GM12864 (cell line): Measurements from ENCODE around the gene ESYT2.

Experiments used
- DNase-seq: peaks from one replicate; pipeline ENCODE4 v3.0.0-alpha.2; 2011; ENCODE audit warnings: low read depth
- H3K4me3 ChIP-seq: 2 replicates; pipeline ENCODE4 v1.5.1; 2011; ENCODE audit warnings: mild to moderate bottlenecking, low read depth, low read length, control low read depth
- TF ChIP-seq, protein P1 (sequence below): IDR thresholded peaks from 2 replicates; pipeline ENCODE4 v1.5.1; 2011; ENCODE audit warnings: low read depth, mild to moderate bottlenecking, moderate library complexity, low read length, control low read depth, inconsistent platforms; ENCODE audit errors: missing control alignments

Gene ESYT2

DNA sequence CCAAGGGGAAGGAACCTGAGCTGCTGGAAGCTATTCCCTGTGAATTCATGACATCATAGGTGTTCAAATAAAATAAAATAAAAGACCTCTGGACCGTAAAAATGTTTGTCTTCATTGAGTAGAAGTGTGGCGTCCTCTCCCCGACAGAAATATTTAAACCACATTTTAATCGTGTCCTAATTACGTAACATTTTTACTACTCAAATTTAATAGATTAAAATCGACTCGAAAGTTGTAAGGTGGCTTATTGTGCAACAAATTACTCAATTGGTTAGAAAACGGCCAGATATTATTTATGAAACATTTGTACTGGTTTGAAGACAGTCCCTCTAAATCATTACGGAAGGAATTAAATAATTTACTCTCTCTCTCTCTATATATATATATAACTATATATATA, 109.2 kb downstream of the ESYT2 start:
- TF ChIP-seq, protein P1, sequence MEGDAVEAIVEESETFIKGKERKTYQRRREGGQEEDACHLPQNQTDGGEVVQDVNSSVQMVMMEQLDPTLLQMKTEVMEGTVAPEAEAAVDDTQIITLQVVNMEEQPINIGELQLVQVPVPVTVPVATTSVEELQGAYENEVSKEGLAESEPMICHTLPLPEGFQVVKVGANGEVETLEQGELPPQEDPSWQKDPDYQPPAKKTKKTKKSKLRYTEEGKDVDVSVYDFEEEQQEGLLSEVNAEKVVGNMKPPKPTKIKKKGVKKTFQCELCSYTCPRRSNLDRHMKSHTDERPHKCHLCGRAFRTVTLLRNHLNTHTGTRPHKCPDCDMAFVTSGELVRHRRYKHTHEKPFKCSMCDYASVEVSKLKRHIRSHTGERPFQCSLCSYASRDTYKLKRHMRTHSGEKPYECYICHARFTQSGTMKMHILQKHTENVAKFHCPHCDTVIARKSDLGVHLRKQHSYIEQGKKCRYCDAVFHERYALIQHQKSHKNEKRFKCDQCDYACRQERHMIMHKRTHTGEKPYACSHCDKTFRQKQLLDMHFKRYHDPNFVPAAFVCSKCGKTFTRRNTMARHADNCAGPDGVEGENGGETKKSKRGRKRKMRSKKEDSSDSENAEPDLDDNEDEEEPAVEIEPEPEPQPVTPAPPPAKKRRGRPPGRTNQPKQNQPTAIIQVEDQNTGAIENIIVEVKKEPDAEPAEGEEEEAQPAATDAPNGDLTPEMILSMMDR = no peak
- DNase-seq = no peak
- no peak overlapping the region for H3K4me3 ChIP-seq

DNA sequence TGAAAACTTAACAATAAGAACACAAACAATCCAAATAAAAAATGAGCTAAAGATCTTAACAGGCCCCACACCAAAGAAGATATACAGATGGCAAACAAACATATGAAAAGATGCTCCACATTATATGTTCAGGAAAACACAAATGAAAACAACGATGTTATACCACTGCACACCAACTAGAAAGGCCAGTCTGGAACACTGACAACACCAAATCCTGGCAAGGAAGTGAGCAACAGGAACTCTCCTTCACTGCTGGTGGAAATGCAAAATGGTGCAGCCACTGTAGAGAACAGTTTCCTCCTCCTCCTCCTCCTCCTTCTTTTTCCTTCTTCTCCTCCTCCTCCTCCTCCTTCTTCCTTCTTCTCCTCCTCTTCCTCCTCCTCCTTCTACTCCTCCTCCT, 112.5 kb downstream of the ESYT2 start:
- H3K4me3 ChIP-seq = no peak overlapping the region
- TF ChIP-seq, protein P1 = no peak
- no peak for DNase-seq

DNA sequence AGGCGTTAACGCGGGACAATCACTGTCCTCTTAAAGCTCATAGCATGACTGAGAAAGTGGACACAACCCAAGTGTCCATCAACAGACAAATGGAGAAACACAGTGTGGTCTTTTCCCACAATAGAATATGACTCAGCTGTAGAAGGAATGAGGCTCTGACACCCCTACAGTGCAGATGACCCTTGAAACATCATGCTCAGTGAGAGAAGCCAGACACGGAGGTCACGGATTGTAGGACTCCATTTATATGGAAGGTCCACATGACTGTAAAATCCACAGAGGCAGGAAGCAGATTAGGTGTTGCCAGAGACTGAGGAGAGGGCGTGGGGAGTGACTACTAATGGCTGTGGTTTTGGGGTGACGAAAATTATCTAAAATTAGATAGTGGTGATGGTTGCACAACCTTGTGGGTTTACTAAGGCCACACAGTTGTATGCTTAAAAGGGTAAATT, 118.6 kb downstream of the ESYT2 start:
- DNase-seq = no peak
- TF ChIP-seq, protein P1 = no peak
- H3K4me3 ChIP-seq = no peak overlapping the region

DNA sequence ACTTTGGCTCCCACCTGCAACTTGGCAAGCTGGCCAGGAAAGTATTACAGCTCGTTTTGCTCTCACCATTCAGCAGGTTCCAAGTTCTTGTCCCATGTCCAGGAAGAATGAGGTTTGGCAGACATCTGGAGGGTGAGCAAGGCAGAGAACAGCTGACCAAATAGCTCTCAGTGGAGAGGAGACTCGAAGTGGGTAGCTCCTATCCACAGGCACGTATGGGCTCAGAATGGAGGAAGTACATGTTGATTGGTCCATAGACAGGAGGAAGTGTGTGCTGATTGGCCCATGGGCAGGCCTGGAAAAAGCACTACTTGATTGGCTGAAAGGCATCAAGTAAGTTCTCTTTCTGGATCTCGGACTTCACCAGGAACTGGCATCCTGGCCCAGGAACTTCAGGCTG, 121.7 kb downstream of the ESYT2 start:
- H3K4me3 ChIP-seq = no peak overlapping the region
- no peak for DNase-seq
- TF ChIP-seq, protein P1 = no peak

DNA sequence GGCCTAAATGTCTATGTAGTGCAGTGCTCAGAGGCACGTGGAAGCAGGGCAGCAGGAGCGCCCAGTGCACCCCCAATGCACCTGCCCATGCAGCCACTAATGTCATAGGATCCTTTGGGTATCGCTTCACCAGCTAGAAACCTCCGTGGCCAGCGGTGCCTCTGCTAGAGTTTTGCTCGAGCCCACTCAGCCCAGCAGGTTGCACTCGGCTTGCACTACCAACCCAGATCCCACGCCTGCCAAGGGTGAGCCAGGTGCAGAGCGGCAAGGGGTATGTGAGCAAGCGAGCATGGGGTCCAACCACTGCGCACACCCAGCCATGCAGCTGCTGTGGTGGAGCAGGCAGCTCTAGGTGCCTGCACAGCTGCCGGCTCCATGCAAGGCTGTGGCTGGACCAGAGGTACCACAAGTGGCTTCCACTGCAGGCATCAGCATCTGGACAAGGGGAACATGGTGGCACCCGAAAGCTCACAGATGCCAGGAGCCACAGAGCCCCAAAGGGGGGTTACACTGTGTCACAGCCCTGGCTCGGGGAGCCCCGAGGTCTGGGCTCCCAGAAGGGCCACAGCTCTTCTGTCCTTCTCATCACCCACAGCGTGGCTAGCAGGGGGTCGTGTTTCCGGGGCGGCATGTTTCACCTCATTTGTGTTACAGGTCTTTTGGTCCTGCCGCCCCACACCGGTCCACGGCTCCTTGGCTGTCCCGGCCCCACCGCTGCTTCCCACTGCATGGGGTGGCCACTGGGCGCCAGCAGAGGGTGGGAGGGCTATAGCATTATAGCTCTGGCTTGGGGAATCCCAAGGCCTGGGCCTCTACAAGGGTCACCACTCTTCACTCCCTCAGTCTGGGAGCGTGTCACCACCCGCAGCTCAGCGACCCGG, 122.4 kb downstream of the ESYT2 start:
- no peak overlapping the region for H3K4me3 ChIP-seq
- no peak for DNase-seq
- TF ChIP-seq, protein P1 = no peak

DNA sequence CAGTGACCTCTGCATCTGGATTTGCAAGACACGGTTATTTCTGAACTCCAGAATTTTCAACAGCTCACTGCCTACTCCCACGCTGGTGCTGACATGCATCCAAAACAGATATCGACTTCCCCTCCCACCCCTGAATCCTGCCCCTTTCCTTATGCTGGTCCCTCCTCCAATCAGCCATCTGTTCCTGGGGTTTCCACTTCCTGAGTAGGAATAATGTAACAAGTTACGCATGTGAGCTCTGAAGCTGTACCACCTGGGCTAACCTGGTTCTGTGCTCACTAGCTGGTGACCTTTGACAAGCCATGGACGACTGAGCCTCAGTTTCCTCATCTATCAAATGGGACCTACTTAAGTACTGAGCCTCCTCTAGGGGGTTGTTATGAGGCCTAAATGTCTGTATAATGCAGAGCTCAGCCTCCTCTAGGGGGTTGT, 123.0 kb downstream of the ESYT2 start:
- DNase-seq = no peak
- TF ChIP-seq, protein P1 = no peak

More for the DNA sequence above, 123.0 kb downstream of the ESYT2 start:
- no peak overlapping the region for H3K4me3 ChIP-seq
